H1 (cell line): ENCODE data around the gene RSAD2. TPM values are rescaled to one million over a fixed set of nuclear protein-coding genes. Genes with fewer than 3 reads are reported as not detected.

Source experiments
- CTCF ChIA-PET: fragments of 300-600 bp; sonication (Branson Sonifier 250); formaldehyde crosslinking; loops from one replicate; lab custom pipeline; 2021; ENCODE audit not compliant: partially characterized antibody; lab: Charles Lee
- POLR2A ChIA-PET: fragments of 300-600 bp; sonication (Branson Sonifier 250); formaldehyde crosslinking; loops from one replicate; lab custom pipeline; 2021; ENCODE audit warnings: inconsistent platforms; ENCODE audit not compliant: partially characterized antibody; lab: Charles Lee
- DNase-seq, 2 experiments: peaks; one replicate each; pipeline versions ENCODE4 v3.0.0 to v3.0.0-alpha.2; 2010 to 2022; ENCODE audit warnings: low spot score in 2 of 2, low read depth in 1 of 2, mixed read lengths in 1 of 2
- FAIRE-seq: peaks from 2 replicates; lab custom pipeline; 2011; peaks lifted over from hg19 to GRCh38; lab: Jason Lieb, UNC
- H2AFZ ChIP-seq: 2 replicates; pipeline ENCODE4 v1.8.1; 2012; ENCODE audit warnings: low read length, inconsistent platforms
- H2AK5ac ChIP-seq: 2 replicates; pipeline ENCODE4 v1.6.1; 2013; ENCODE audit warnings: low read depth, low read length
- H2BK120ac ChIP-seq: replicated peaks from 2 replicates; pipeline ENCODE3; 2013; ENCODE audit warnings: low read depth, low read length, inconsistent platforms
- H2BK12ac ChIP-seq: 2 replicates; pipeline ENCODE4 v1.6.1; 2013; ENCODE audit warnings: low read depth, low read length
- H2BK15ac ChIP-seq: 2 replicates; pipeline ENCODE4 v1.6.1; 2013; ENCODE audit warnings: low read length
- H2BK20ac ChIP-seq: 2 replicates; pipeline ENCODE4 v1.6.1; 2013; ENCODE audit warnings: low read length
- H2BK5ac ChIP-seq: 2 replicates; pipeline ENCODE4 v1.6.1; 2013; ENCODE audit warnings: low read depth, low read length
- H3K14ac ChIP-seq: 2 replicates; pipeline ENCODE4 v1.6.1; 2013; ENCODE audit warnings: inconsistent platforms; ENCODE audit not compliant: insufficient read length
- H3K18ac ChIP-seq: 2 replicates; pipeline ENCODE4 v1.6.1; 2013; ENCODE audit warnings: low read length; ENCODE audit errors: extremely low read depth
- H3K23ac ChIP-seq: 2 replicates; pipeline ENCODE4 v1.6.1; 2013; ENCODE audit warnings: inconsistent platforms; ENCODE audit not compliant: insufficient read length
- H3K23me2 ChIP-seq: 2 replicates; pipeline ENCODE4 v1.6.1; 2013; ENCODE audit warnings: low read depth, low read length
- H3K27ac ChIP-seq: 2 replicates; pipeline ENCODE4 v1.6.1; 2011; ENCODE audit warnings: low read depth, low read length, inconsistent platforms
- H3K27me3 ChIP-seq, 4 experiments: replicated peaks in 1 of 4; 1 replicate in 1 of 4; 2 replicates in 3 of 4; pipeline versions ENCODE4 v1.6.1 to v1.8.1; 2011 to 2013; ENCODE audit warnings: low read length in 3 of 4, mild to moderate bottlenecking in 3 of 4, inconsistent platforms in 2 of 4, mixed read lengths in 2 of 4, moderate library complexity in 1 of 4; ENCODE audit not compliant: control insufficient read depth in 3 of 4, insufficient read depth in 3 of 4; ENCODE audit errors: extremely low read depth in 1 of 4
- H3K36me3 ChIP-seq, 4 experiments: 2 replicates each; pipeline versions ENCODE4 v1.6.1 to v1.8.1; 2011 to 2013; ENCODE audit warnings: mild to moderate bottlenecking in 4 of 4, low read length in 3 of 4, moderate library complexity in 2 of 4, control low read depth in 1 of 4, inconsistent platforms in 1 of 4; ENCODE audit not compliant: insufficient read depth in 4 of 4, control insufficient read depth in 2 of 4
- H3K4ac ChIP-seq: replicated peaks from 2 replicates; pipeline ENCODE3; 2013; ENCODE audit warnings: low read length, low read depth, mixed read lengths, inconsistent platforms; ENCODE audit not compliant: insufficient read length
- H3K4me1 ChIP-seq, 4 experiments: replicated peaks in 1 of 4; 1 replicate in 1 of 4; 2 replicates in 3 of 4; pipeline versions ENCODE4 v1.6.1 to v1.8.1; 2011 to 2013; ENCODE audit warnings: low read length in 3 of 4, inconsistent platforms in 2 of 4, mixed read lengths in 1 of 4; ENCODE audit not compliant: insufficient read depth in 4 of 4, control insufficient read depth in 3 of 4
- H3K4me2 ChIP-seq, 2 experiments: 2 replicates each; pipeline versions ENCODE4 v1.6.1 to v1.8.1; 2011 to 2013; ENCODE audit warnings: low read depth in 2 of 2, low read length in 2 of 2, control low read depth in 1 of 2, inconsistent platforms in 1 of 2, mild to moderate bottlenecking in 1 of 2; ENCODE audit not compliant: insufficient read depth in 1 of 2
- H3K4me3 ChIP-seq, 4 experiments: fragments of 200-600, 300-600 bp in 1 of 4; sonication (generic), shearing (Covaris generic), sonication (Bioruptor Twin) in 1 of 4; 2 replicates each; pipeline versions ENCODE4 v1.5.1 to v1.8.1; 2011 to 2016; ENCODE audit warnings: low read length in 4 of 4, low read depth in 3 of 4, control low read depth in 2 of 4, inconsistent platforms in 2 of 4, mild to moderate bottlenecking in 2 of 4, mixed read lengths in 1 of 4, moderate library complexity in 1 of 4; ENCODE audit not compliant: insufficient read depth in 2 of 4; ENCODE audit errors: extremely low read depth in 1 of 4
- H3K56ac ChIP-seq: replicated peaks from 2 replicates; pipeline ENCODE3; 2013; ENCODE audit warnings: low read depth, mild to moderate bottlenecking, mixed read lengths, low read length, inconsistent platforms; ENCODE audit not compliant: insufficient read length
- H3K79me1 ChIP-seq: 2 replicates; pipeline ENCODE4 v1.6.1; 2013; ENCODE audit warnings: low read depth, low read length, control low read depth
- H3K79me2 ChIP-seq, 2 experiments: 2 replicates each; pipeline versions ENCODE4 v1.6.1 to v1.8.1; 2012 to 2013; ENCODE audit warnings: low read length in 2 of 2, mild to moderate bottlenecking in 2 of 2, inconsistent platforms in 1 of 2; ENCODE audit not compliant: insufficient read depth in 2 of 2, control insufficient read depth in 1 of 2
- H3K9ac ChIP-seq, 4 experiments: replicated peaks in 1 of 4; 1 replicate in 1 of 4; 2 replicates in 3 of 4; pipeline versions ENCODE4 v1.6.1 to v1.8.1; 2011 to 2013; ENCODE audit warnings: low read depth in 3 of 4, low read length in 3 of 4, control low read depth in 2 of 4, mild to moderate bottlenecking in 2 of 4, moderate library complexity in 2 of 4, inconsistent platforms in 1 of 4; ENCODE audit errors: extremely low read depth in 1 of 4
- H3K9me3 ChIP-seq, 2 experiments: 2 replicates each; pipeline versions ENCODE4 v1.6.1 to v1.8.1; 2012 to 2013; ENCODE audit warnings: mild to moderate bottlenecking in 2 of 2, moderate library complexity in 2 of 2, control low read depth in 1 of 2, inconsistent platforms in 1 of 2, low read depth in 1 of 2, low read length in 1 of 2, mixed read lengths in 1 of 2; ENCODE audit not compliant: insufficient read depth in 2 of 2
- H4K20me1 ChIP-seq, 2 experiments: replicated peaks in 1 of 2; 2 replicates each; pipeline versions ENCODE3 to v1.8.1; 2011 to 2013; ENCODE audit warnings: inconsistent platforms in 2 of 2, low read length in 2 of 2, mild to moderate bottlenecking in 1 of 2; ENCODE audit not compliant: insufficient read depth in 2 of 2, control insufficient read depth in 1 of 2
- H4K5ac ChIP-seq: 2 replicates; pipeline ENCODE4 v1.6.1; 2013; ENCODE audit warnings: low read length, low read depth, mixed read lengths, inconsistent platforms; ENCODE audit not compliant: insufficient read length
- H4K8ac ChIP-seq: 2 replicates; pipeline ENCODE4 v1.8.0; 2013; ENCODE audit warnings: mild to moderate bottlenecking, moderate library complexity, low read length, inconsistent platforms; ENCODE audit not compliant: insufficient read depth; ENCODE audit errors: extremely low read depth
- H4K91ac ChIP-seq: replicated peaks from 2 replicates; pipeline ENCODE3; 2013; ENCODE audit warnings: low read length, mixed read lengths, inconsistent platforms; ENCODE audit not compliant: insufficient read length
- BCL11A ChIP-seq, 2 experiments: IDR thresholded peaks; one replicate each; pipeline ENCODE4 v1.6.1; 2011; ENCODE audit warnings: low read depth in 2 of 2, low read length in 2 of 2, mild to moderate bottlenecking in 2 of 2
- KDM1A ChIP-seq: fragments of 200-600, 300-600 bp; sonication (generic); IDR thresholded peaks from 2 replicates; pipeline ENCODE4 v1.7.1; 2016; ENCODE audit warnings: mild to moderate bottlenecking, low read length, borderline replicate concordance
- RNF2 ChIP-seq: fragments of 200-900, 300-1000 bp; sonication (generic); IDR thresholded peaks from 2 replicates; pipeline ENCODE4 v1.7.1; 2016; ENCODE audit warnings: borderline replicate concordance, low read depth, mild to moderate bottlenecking, antibody characterized with exemption, low read length; ENCODE audit not compliant: poor library complexity, severe bottlenecking; ENCODE audit errors: missing control alignments
- SP2 ChIP-seq: IDR thresholded peaks from 2 replicates; pipeline ENCODE4 v1.6.1; 2012; ENCODE audit warnings: mild to moderate bottlenecking, low read length, inconsistent platforms
- WGBS, 2 experiments: shearing (Covaris generic) in 1 of 2; methylation state at CpG; one replicate each; pipeline versions ENCODE4 v1.1.6 to v1.1.7; 2013 to 2015; ENCODE audit warnings: low lambda C conversion rate in 2 of 2, mixed read lengths in 2 of 2, inconsistent platforms in 1 of 2, low coverage in 1 of 2, missing lambda C conversion rate in 1 of 2; ENCODE audit not compliant: insufficient replicate concordance in 2 of 2, insufficient coverage in 1 of 2, insufficient read length in 1 of 2; ENCODE audit errors: extremely low coverage in 1 of 2, missing lambda C conversion rate in 1 of 2; 5-methylcytosine and 5-hydroxymethylcytosine counted together
- polyA plus RNA-seq, 7 experiments: library from polyadenylated mRNA; depleted of rRNA in 3 of 7; stranded (reverse) in 5 of 7; unstranded in 2 of 7; fragments of >200 nt in 5 of 7; fragments of 200-250 nt in 2 of 7; gene quantifications; 1 replicate in 5 of 7; 2 replicates in 1 of 7; 4 replicates in 1 of 7; pipeline versions ENCODE4 v1.2.1 to v1.2.3, GENCODE V29; 2011 to 2013; ENCODE audit warnings: missing spikeins in 2 of 7, mixed read lengths in 2 of 7
- total RNA-seq: library from RNA; stranded (reverse); fragmentation: NEBNext Ultra II Directional; extraction: Animal tissue kit (Norgen Biotek cat#: 25700); gene quantifications from 2 replicates; pipeline ENCODE4 v1.2.1, GENCODE V29; 2021

The RSAD2 gene
- total and polyA plus RNA-seq, 2 of the 8 experiments (the other 6 are each of a cell fraction or from before 2014, with no cell fraction given) = not detected

DNA sequence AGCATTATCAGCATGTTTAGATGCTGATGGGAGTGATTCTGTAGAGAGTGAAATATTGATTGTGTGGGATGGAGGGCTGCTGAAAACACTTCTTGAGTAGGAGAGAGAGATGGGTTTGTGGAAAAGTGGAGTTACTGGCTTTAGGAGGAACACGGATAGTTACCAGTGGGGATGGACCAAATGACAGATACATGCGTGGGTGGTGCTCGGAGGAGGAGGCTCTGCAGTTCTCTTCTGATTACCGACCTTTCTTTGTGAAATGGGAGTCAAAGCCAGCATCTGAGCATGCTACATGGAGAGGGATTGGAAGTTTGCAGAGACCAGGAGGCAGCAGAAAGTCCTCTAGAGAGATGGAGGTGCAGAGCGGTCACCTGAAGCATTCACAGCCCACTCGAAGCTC lies 65.9 kb downstream of the RSAD2 start:
- 88% methylated on average over 6 of the region's 6 CpGs; no CpG with 5 or more reads in 1 of the 2 experiments for WGBS, 2 experiments
- Histone ChIP-seq H4K91ac (no peak overlapping the region), H3K23me2 (no peaks in the 10 kb centered on the region), H3K56ac (no peak overlapping the region), H2BK20ac (no peak overlapping the region), H3K9ac (no peak overlapping the region), H3K27ac (no peak overlapping the region), H3K14ac (no peak overlapping the region), H3K4me2 (no peak overlapping the region), H2BK120ac (no peak overlapping the region), H2BK15ac (no peak overlapping the region), H3K4me1 (peaks cover 0 to 2% (median 0%) of the 10 kb centered on the region in 4 experiments; a peak in 3 of 7 replicates), H2AFZ (no peak overlapping the region), H3K27me3 (no peaks in the 10 kb centered on the region), H4K8ac (no peak overlapping the region), H3K18ac (no peak overlapping the region), H4K5ac (no peak overlapping the region), H3K36me3 (no peaks in the 10 kb centered on the region; a peak in 1 of 8 replicates), H3K23ac (no peak overlapping the region), H2BK5ac (no peak overlapping the region), H3K79me2 (peaks cover 0 to 7% of the 10 kb centered on the region in 2 experiments; a peak in 2 of 4 replicates), H3K4ac (no peak overlapping the region), H2BK12ac (no peak overlapping the region), H4K20me1 (peaks cover 3 to 5% of the 10 kb centered on the region in 2 experiments), H3K79me1 (0 out of 2 replicates have a peak, but pooled peaks cover 2% of the 10 kb centered on the region), H3K9me3 (no peaks in the 10 kb centered on the region), H2AK5ac (no peak overlapping the region), H3K4me3 (no peak overlapping the region)
- ChIA-PET CTCF (interaction anchor here (1.3 kb wide), 2 partner anchors 24 to 27 kb away, joined by 5 to 8 read pairs; partner anchors contain the start of gene RNF144A), POLR2A (no interaction called here)
- no peak for FAIRE-seq
- no peak for DNase-seq
- TF ChIP-seq SP2 (no peak), RNF2 (no peak), KDM1A (no peak), BCL11A (IDR thresholded peaks at IDR 0.05; ENCODE audit: low read depth in 2 of 2, low read length in 2 of 2) (no peak)
